ENCODE measurements around the gene C6orf132. TPM values are rescaled to one million over a fixed set of nuclear protein-coding genes. Genes with fewer than 3 reads are reported as not detected.
"Not testable (repeated sequence)": the region's sequence is repeated elsewhere in the genome, so short reads cannot be mapped to it uniquely, and the experiment has no call there.

Gene C6orf132
- total RNA-seq, 2 donors from 2014 or later: 23.4 to 24.4 TPM

DNA sequence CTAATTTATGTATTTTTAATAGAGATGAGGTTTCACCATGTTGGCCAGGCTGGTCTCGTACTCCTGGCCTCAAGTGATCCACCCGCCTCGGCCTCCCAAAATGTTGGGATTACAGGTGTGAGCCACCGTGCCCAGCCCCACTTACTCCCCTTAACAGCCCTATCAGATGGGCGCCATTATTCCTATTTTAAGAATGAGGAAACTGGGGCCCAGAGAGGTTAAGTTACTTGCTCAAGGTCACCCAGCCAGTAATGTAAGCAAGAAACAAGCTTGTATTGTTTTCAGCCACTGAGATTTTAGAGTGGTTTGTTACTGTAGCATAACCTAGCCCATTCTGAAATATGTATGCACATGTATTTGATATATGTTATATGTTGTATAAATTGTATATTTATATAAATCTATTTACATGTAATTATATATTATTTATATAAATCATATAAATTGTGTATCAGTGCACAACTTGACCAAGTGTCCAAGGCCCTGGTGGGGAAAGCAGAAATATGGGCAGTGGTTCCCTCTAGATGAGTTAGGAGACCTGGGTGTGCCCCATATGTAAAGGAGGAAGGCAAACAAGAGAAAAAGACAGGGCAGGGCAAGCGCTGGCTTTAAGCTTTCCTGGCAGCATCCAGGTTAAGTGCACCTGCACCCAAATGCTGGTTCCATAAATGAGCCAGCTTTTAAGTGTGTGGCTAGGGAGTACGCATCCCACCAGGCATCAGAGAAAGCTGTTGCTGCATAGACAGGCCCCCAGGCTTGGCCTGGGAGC lies 29.6 kb upstream of the C6orf132 start:
- Mint-ChIP-seq H3K27me3 (ENCODE audit: insufficient read depth) (peaks cover 16% of the 10 kb centered on the region), H3K9me3 (no peaks in the 10 kb centered on the region), H3K4me3 (no peak overlapping the region), H3K27ac (no peak overlapping the region), H3K4me1 (no peaks in the 10 kb centered on the region), H3K36me3 (ENCODE audit: low read depth) (no peaks in the 10 kb centered on the region)
- peaks cover 2% of the 10 kb centered on the region for H3K4me1 ChIP-seq (ENCODE audit: control insufficient read depth, insufficient read depth, low read length)
- no peaks in the 10 kb centered on the region for H3K9me3 ChIP-seq (ENCODE audit: control insufficient read depth, low read length)
- 93 to 95% methylated on average over 4 to 7 of the region's 7 CpGs for WGBS, 2 experiments (ENCODE audit: insufficient coverage in 1 of 2, insufficient read length in 1 of 2)
- H3K27me3 ChIP-seq (ENCODE audit: control insufficient read depth, insufficient read depth, low read length, poor library complexity, severe bottlenecking): peaks cover 9% of the 10 kb centered on the region
- no peak for DNase-seq
- no peak overlapping the region for H3K27ac ChIP-seq (ENCODE audit: low read depth, low read length)
- H3K4me3 ChIP-seq (ENCODE audit: low read length): no peak overlapping the region
- H3K9ac ChIP-seq (ENCODE audit: extremely low read depth, low read length, poor library complexity, severe bottlenecking): no peak overlapping the region
- TF ChIP-seq, protein P1, sequence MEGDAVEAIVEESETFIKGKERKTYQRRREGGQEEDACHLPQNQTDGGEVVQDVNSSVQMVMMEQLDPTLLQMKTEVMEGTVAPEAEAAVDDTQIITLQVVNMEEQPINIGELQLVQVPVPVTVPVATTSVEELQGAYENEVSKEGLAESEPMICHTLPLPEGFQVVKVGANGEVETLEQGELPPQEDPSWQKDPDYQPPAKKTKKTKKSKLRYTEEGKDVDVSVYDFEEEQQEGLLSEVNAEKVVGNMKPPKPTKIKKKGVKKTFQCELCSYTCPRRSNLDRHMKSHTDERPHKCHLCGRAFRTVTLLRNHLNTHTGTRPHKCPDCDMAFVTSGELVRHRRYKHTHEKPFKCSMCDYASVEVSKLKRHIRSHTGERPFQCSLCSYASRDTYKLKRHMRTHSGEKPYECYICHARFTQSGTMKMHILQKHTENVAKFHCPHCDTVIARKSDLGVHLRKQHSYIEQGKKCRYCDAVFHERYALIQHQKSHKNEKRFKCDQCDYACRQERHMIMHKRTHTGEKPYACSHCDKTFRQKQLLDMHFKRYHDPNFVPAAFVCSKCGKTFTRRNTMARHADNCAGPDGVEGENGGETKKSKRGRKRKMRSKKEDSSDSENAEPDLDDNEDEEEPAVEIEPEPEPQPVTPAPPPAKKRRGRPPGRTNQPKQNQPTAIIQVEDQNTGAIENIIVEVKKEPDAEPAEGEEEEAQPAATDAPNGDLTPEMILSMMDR (conservative IDR thresholded peaks at IDR 0.05): no peak
- no peaks in the 10 kb centered on the region for H3K36me3 ChIP-seq (ENCODE audit: control insufficient read depth, insufficient read depth, low read length)

DNA sequence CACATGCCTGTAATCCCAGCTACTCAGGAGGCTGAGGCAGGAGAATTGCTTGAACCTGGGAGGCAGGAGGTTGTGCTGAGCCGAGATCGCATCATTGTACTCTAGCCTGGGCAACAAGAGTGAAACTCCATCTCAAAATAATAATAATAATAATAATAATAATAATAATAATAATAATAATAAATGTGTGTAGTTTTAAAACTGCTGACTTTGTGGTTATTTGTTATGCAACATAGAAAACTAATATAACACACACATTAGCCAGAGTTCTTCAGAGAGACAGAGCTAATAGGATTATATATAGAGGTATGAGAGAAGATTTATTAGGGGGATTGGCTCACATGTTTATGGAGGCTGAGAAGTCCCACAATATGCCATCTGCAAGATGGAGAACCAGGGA lies 27.4 kb upstream of the C6orf132 start:
- H3K9me3 Mint-ChIP-seq; H3K27me3 ChIP-seq (ENCODE audit: control insufficient read depth, insufficient read depth, low read length, poor library complexity, severe bottlenecking); H3K4me3 Mint-ChIP-seq; H3K4me1 ChIP-seq (ENCODE audit: control insufficient read depth, insufficient read depth, low read length); H3K36me3 Mint-ChIP-seq (ENCODE audit: low read depth); H3K27ac Mint-ChIP-seq; H3K4me3 ChIP-seq (ENCODE audit: low read length); H3K9me3 ChIP-seq (ENCODE audit: control insufficient read depth, low read length); H3K4me1 Mint-ChIP-seq; H3K36me3 ChIP-seq (ENCODE audit: control insufficient read depth, insufficient read depth, low read length); H3K27ac ChIP-seq (ENCODE audit: low read depth, low read length); H3K9ac ChIP-seq (ENCODE audit: extremely low read depth, low read length, poor library complexity, severe bottlenecking); DNase-seq: not testable (repeated sequence)
- WGBS, 2 experiments (ENCODE audit: insufficient coverage in 1 of 2, insufficient read length in 1 of 2): 50% methylated on average over 2 of the region's 2 CpGs; no CpG with 5 or more reads in 1 of the 2 experiments
- peaks cover 13% of the 10 kb centered on the region for H3K27me3 Mint-ChIP-seq (ENCODE audit: insufficient read depth)

DNA sequence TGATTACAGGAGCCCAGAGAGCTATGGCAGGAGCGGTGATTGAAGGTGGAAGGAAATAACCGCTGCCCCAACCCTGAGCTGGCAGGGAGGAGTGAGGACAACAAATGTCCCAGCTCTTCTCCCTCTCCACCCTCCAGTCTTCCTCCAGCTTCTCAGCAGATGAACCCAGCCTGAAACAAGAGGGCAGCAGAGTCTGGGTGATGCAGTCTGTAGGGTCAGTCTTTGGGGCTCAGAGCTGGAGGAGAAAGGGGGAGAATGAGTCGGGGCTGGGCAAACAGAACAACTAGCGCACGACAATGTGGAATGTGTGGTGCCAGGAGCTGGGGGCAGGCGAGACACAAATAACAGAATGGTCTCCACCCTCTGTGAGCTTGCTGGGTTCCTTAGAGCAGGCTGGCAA lies 26.2 kb upstream of the C6orf132 start:
- no peaks in the 10 kb centered on the region for H3K36me3 Mint-ChIP-seq (ENCODE audit: low read depth)
- peaks cover 2% of the 10 kb centered on the region for H3K4me1 Mint-ChIP-seq
- no peak for DNase-seq
- no peaks in the 10 kb centered on the region for H3K36me3 ChIP-seq (ENCODE audit: control insufficient read depth, insufficient read depth, low read length)
- H3K9me3 Mint-ChIP-seq: no peaks in the 10 kb centered on the region
- no peak overlapping the region for H3K9ac ChIP-seq (ENCODE audit: extremely low read depth, low read length, poor library complexity, severe bottlenecking)
- WGBS, 2 experiments (ENCODE audit: insufficient coverage in 1 of 2, insufficient read length in 1 of 2): 78 to 90% methylated on average over 3 to 6 of the region's 6 CpGs
- no peak overlapping the region for H3K4me3 Mint-ChIP-seq
- H3K9me3 ChIP-seq (ENCODE audit: control insufficient read depth, low read length): no peaks in the 10 kb centered on the region
- H3K27ac Mint-ChIP-seq: no peak overlapping the region
- TF ChIP-seq, protein P1 (conservative IDR thresholded peaks at IDR 0.05): no peak
- no peaks in the 10 kb centered on the region for H3K27me3 ChIP-seq (ENCODE audit: control insufficient read depth, insufficient read depth, low read length, poor library complexity, severe bottlenecking)
- no peak overlapping the region for H3K4me3 ChIP-seq (ENCODE audit: low read length)
- H3K27me3 Mint-ChIP-seq (ENCODE audit: insufficient read depth): peaks cover 8% of the 10 kb centered on the region
- no peak overlapping the region for H3K27ac ChIP-seq (ENCODE audit: low read depth, low read length)
- peaks cover 2% of the 10 kb centered on the region for H3K4me1 ChIP-seq (ENCODE audit: control insufficient read depth, insufficient read depth, low read length)
